A673 (cell line): ENCODE measurements around the gene PRSS8. TPM values are rescaled to one million over a fixed set of nuclear protein-coding genes. Genes with fewer than 3 reads are reported as not detected.

Experiments
- BruUV-seq: library from RNA; stranded (reverse); fragments of 400-500 nt; replicated peaks from 2 replicates; lab custom pipeline; 2021; lab: Mats Ljungman, UMichigan
- CTCF ChIA-PET: fragments of 300-600 bp; sonication (Branson Sonifier 250); formaldehyde crosslinking; loops from one replicate; lab custom pipeline; 2022; ENCODE audit warnings: antibody characterized with exemption; lab: Charles Lee
- POLR2A ChIA-PET: fragments of 300-600 bp; sonication (Branson Sonifier 250); formaldehyde crosslinking; loops from one replicate; lab custom pipeline; 2022; ENCODE audit warnings: antibody characterized with exemption; ENCODE audit not compliant: low non-redundant PET; lab: Charles Lee
- DNase-seq: peaks from one replicate; pipeline ENCODE4 v3.0.0-alpha.2; 2015; ENCODE audit warnings: low spot score
- H3K27ac ChIP-seq: fragments of 200-600 bp; sonication (generic); 2 replicates; pipeline ENCODE4 v1.5.1; 2016; ENCODE audit warnings: mixed run types, low read depth, mild to moderate bottlenecking, mixed read lengths, antibody characterized with exemption, low read length; ENCODE audit not compliant: poor library complexity, severe bottlenecking
- H3K27me3 ChIP-seq: fragments of 200-600 bp; sonication (generic); replicated peaks from 2 replicates; pipeline ENCODE4 v1.6.1; 2017; ENCODE audit warnings: mixed run types, low read depth, mild to moderate bottlenecking, mixed read lengths, antibody characterized with exemption, low read length; ENCODE audit not compliant: insufficient read depth, poor library complexity
- H3K36me3 ChIP-seq: fragments of 200-600 bp; sonication (generic); 2 replicates; pipeline ENCODE4 v1.6.1; 2016; ENCODE audit warnings: mixed run types, mild to moderate bottlenecking, mixed read lengths, antibody characterized with exemption, low read length; ENCODE audit not compliant: insufficient read depth, poor library complexity, severe bottlenecking
- H3K4me1 ChIP-seq: fragments of 200-600 bp; sonication (generic); 2 replicates; pipeline ENCODE4 v1.6.1; 2017; ENCODE audit warnings: mixed run types, mild to moderate bottlenecking, mixed read lengths, antibody characterized with exemption, low read length; ENCODE audit not compliant: insufficient read depth, poor library complexity, severe bottlenecking
- H3K4me3 ChIP-seq: fragments of 200-600 bp; sonication (generic); 2 replicates; pipeline ENCODE4 v1.5.1; 2016; ENCODE audit warnings: low read depth, mixed run types, mild to moderate bottlenecking, mixed read lengths, low read length; ENCODE audit not compliant: poor library complexity, severe bottlenecking
- H3K9me3 ChIP-seq: fragments of 200-600 bp; sonication (generic); 2 replicates; pipeline ENCODE4 v1.6.1; 2016; ENCODE audit warnings: mixed run types, low read depth, mild to moderate bottlenecking, mixed read lengths, antibody characterized with exemption, low read length; ENCODE audit not compliant: poor library complexity, severe bottlenecking
- EZH2 ChIP-seq: fragments of 200-600 bp; sonication (generic); IDR thresholded peaks from 2 replicates; pipeline ENCODE4 v1.6.1; 2017; ENCODE audit warnings: borderline replicate concordance, low read depth, mild to moderate bottlenecking, mixed read lengths, antibody characterized with exemption, low read length; ENCODE audit not compliant: poor library complexity, severe bottlenecking
- intact Hi-C: fragments of 100-400 bp; cut with micrococcal nuclease; formaldehyde crosslinking; loops from one replicate; pipeline ENCODE4 v1.10.0; 2022; ENCODE audit not compliant: unreplicated experiment
- total RNA-seq: library from RNA; stranded (reverse); gene quantifications from 2 replicates; pipeline ENCODE4 v1.2.3, GENCODE V29; 2021
- TF ChIP-seq, protein P1 (sequence below): fragments of 300-800, 200-600 bp; sonication (generic); conservative IDR thresholded peaks from 2 replicates; pipeline ENCODE4 v1.5.1; 2017; ENCODE audit warnings: low read depth, mild to moderate bottlenecking, antibody characterized with exemption, low read length, moderate library complexity, mixed read lengths

Gene PRSS8
- total RNA-seq, 1 experiment from 2014 or later = not detected

DNA sequence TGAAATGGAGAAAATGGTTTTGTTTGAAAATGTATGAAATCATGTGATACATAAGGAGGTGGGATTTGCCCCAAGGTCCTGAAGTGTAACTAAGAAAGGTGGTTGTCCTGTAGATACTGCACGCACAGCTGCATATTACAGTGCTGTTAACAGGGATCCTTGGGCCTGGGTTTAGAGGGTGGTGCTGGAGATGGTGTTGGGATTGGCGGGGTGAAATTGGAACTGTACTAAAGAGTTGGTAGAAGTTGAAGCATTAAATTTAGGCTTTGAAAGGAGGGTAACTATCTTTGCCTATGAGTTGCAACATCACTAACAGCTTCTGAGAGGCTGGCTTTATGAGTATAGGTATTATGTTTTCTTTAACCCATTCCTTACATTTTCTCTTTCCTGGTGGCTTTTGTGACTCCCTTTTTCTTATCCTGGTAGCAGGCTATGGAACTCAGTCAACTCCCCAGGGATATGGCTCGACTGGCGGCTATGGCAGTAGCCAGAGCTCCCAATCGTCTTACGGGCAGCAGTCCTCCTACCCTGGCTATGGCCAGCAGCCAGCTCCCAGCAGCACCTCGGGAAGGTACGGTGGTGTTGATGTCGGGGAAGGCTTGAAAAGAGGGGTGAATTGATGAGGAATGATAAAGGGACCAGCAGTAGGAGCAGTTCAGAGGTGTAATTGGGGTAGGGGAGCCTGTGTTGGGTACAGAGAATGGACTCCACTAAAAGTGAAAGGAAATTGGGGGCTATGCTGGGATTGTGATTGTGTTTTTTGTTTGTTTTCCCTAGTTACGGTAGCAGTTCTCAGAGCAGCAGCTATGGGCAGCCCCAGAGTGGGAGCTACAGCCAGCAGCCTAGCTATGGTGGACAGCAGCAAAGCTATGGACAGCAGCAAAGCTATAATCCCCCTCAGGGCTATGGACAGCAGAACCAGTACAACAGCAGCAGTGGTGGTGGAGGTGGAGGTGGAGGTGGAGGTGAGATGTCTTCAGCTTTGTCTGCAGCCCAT, 48.2 kb upstream of the PRSS8 start:
- Histone ChIP-seq H3K4me1 (peaks cover 18% of the 10 kb centered on the region), H3K27ac (no peak overlapping the region), H3K9me3 (no peaks in the 10 kb centered on the region), H3K4me3 (peak overlapping the region; percentile 88), H3K36me3 (peaks cover 80% of the 10 kb centered on the region), H3K27me3 (no peaks in the 10 kb centered on the region)
- POLR2A ChIA-PET = interaction anchor here (0.5 kb wide), 1 partner anchor 19 kb away, joined by 8 read pairs; no protein-coding TSS in a partner anchor
- DNase-seq = no peak
- BruUV-seq = no TSS peak
- CTCF ChIA-PET = no interaction called here
- TF ChIP-seq EZH2 = no peak
- TF ChIP-seq, protein P1, sequence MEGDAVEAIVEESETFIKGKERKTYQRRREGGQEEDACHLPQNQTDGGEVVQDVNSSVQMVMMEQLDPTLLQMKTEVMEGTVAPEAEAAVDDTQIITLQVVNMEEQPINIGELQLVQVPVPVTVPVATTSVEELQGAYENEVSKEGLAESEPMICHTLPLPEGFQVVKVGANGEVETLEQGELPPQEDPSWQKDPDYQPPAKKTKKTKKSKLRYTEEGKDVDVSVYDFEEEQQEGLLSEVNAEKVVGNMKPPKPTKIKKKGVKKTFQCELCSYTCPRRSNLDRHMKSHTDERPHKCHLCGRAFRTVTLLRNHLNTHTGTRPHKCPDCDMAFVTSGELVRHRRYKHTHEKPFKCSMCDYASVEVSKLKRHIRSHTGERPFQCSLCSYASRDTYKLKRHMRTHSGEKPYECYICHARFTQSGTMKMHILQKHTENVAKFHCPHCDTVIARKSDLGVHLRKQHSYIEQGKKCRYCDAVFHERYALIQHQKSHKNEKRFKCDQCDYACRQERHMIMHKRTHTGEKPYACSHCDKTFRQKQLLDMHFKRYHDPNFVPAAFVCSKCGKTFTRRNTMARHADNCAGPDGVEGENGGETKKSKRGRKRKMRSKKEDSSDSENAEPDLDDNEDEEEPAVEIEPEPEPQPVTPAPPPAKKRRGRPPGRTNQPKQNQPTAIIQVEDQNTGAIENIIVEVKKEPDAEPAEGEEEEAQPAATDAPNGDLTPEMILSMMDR = no peak
- intact Hi-C loops = no loop called here

DNA sequence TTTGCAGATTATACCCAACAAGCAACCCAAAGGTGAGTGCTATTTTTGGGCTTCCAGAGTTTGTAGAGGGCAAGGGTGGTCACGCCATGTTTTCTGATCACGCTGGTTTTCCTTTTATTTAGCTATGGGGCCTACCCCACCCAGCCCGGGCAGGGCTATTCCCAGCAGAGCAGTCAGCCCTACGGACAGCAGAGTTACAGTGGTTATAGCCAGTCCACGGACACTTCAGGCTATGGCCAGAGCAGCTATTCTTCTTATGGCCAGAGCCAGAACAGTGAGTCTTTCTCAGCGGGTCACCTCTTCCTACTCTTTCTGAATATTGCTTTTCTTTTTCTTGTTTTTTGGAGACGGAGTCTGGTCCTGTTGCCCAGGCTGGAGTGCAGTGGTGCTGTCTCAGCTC, 46.9 kb upstream of the PRSS8 start:
- H3K27me3 ChIP-seq = no peaks in the 10 kb centered on the region
- peak overlapping the region; percentile 88 for H3K4me3 ChIP-seq
- peaks cover 18% of the 10 kb centered on the region for H3K4me1 ChIP-seq
- intact Hi-C loops = no loop called here
- peaks cover 67% of the 10 kb centered on the region for H3K36me3 ChIP-seq
- no peak overlapping the region for H3K27ac ChIP-seq
- no peaks in the 10 kb centered on the region for H3K9me3 ChIP-seq
- no peak for TF ChIP-seq EZH2
- TF ChIP-seq, protein P1 = no peak
- no peak for DNase-seq
- BruUV-seq = no TSS peak
- CTCF ChIA-PET = no interaction called here
- POLR2A ChIA-PET = no interaction called here

DNA sequence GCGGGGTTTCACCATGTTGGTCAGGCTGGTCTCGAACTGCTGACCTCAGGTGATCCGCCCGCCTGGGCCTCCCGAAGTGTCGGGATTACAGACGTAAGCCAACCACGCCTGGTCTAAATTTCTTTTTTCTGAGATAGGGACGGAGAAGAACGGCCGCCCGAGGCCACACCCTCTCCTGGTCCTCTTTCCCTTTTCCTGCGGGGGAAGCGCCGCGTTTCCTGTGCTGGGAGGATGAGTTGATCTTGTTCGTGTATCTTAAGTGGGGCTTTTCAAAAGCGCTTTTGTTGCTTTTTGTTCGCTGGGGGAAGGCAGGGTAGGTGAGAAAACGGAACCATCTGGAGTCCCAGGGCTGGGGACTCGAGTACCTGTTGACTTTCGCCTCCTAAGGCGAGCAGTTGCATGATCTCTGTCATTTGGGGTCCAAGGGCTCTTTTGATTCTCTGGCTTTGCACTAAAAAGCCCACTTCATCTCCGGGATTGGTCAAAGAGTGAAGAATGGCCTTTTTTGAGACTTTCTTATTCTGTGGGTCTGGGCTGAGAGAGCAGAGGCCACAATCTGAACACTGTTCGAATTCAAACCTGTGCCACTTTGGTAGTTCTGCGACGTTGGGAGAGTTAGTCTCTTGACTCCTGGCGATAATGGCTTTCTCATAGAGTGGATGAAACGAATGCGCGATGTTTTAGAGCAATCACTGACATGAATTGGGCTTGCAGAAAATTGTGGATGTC, 45.7 kb upstream of the PRSS8 start:
- H3K36me3 ChIP-seq = peaks cover 56% of the 10 kb centered on the region
- DNase-seq = peak; percentile 56
- H3K27me3 ChIP-seq = no peaks in the 10 kb centered on the region
- intact Hi-C loops = no loop called here
- TSS peak; percentile 44 for BruUV-seq
- ChIA-PET POLR2A (interaction anchor here (1.1 to 1.4 kb wide), 2 partner anchors 9 to 64 kb away, joined by 4 to 10 read pairs; partner anchors contain the start of gene KAT8), CTCF (no interaction called here)
- H3K9me3 ChIP-seq = no peaks in the 10 kb centered on the region
- H3K4me1 ChIP-seq = peaks cover 18% of the 10 kb centered on the region
- H3K27ac ChIP-seq = peak overlapping the region; percentile 100
- TF ChIP-seq EZH2 = no peak
- TF ChIP-seq, protein P1 = no peak
- H3K4me3 ChIP-seq = peak overlapping the region; percentile 88
